Measurements from ENCODE around the gene SMIM24.

SMIM24 gene

GRCh38 chr19:3514930-3515329, 34.6 kb upstream of the SMIM24 start:
- H3K9me3 ChIP-seq (ENCODE audit: insufficient read depth, low read length): no peaks in the 10 kb centered on the region
- no peak overlapping the region for H3K9ac ChIP-seq (ENCODE audit: low read length)
- no peak overlapping the region for H3K4me3 ChIP-seq (ENCODE audit: low read length)
- H3K4me1 ChIP-seq (ENCODE audit: low read length): peaks cover 4% of the 10 kb centered on the region; the same call in 1 of the 2 replicates
- no peak overlapping the region for H2AFZ ChIP-seq (ENCODE audit: low read depth, low read length)
- no peak overlapping the region for H3K4me2 ChIP-seq (ENCODE audit: low read length)
- H4K20me1 ChIP-seq (ENCODE audit: insufficient read depth, low read length): peaks cover 88% of the 10 kb centered on the region
- peaks cover 86% of the 10 kb centered on the region for H3K79me2 ChIP-seq (ENCODE audit: low read length)
- TF ChIP-seq CTCF (IDR thresholded peaks at IDR 0.05; ENCODE audit: low read depth, low read length) (no peak), EZH2phosphoT487 (IDR thresholded peaks at IDR 0.05; ENCODE audit: low read depth) (no peak)
- H3K27ac ChIP-seq (ENCODE audit: low read length): no peak overlapping the region
- H3K27me3 ChIP-seq (ENCODE audit: low read depth, low read length): no peaks in the 10 kb centered on the region
- H3K36me3 ChIP-seq (replicated peaks; ENCODE audit: low read depth, low read length): peaks cover 17% of the 10 kb centered on the region

GRCh38 chr19:3513229-3514140, 33.2 kb upstream of the SMIM24 start:
- H3K27ac ChIP-seq (ENCODE audit: low read length): no peak overlapping the region
- no peak overlapping the region for H3K9ac ChIP-seq (ENCODE audit: low read length)
- no peak overlapping the region for H2AFZ ChIP-seq (ENCODE audit: low read depth, low read length)
- H3K9me3 ChIP-seq (ENCODE audit: insufficient read depth, low read length): no peaks in the 10 kb centered on the region
- no peaks in the 10 kb centered on the region for H3K27me3 ChIP-seq (ENCODE audit: low read depth, low read length)
- H3K79me2 ChIP-seq (ENCODE audit: low read length): peaks cover 88% of the 10 kb centered on the region
- peaks cover 4% of the 10 kb centered on the region; the same call in 1 of the 2 replicates for H3K4me1 ChIP-seq (ENCODE audit: low read length)
- no peak overlapping the region for H3K4me3 ChIP-seq (ENCODE audit: low read length)
- H3K36me3 ChIP-seq (replicated peaks; ENCODE audit: low read depth, low read length): peaks cover 18% of the 10 kb centered on the region
- peaks cover 86% of the 10 kb centered on the region for H4K20me1 ChIP-seq (ENCODE audit: insufficient read depth, low read length)
- no peak for TF ChIP-seq CTCF (IDR thresholded peaks at IDR 0.05; ENCODE audit: low read depth, low read length)
- no peak for TF ChIP-seq EZH2phosphoT487 (IDR thresholded peaks at IDR 0.05; ENCODE audit: low read depth)
- no peak overlapping the region for H3K4me2 ChIP-seq (ENCODE audit: low read length)

- no peaks in the 10 kb centered on the region for H3K9me3 ChIP-seq (ENCODE audit: insufficient read depth, low read length)
- H3K9ac ChIP-seq (ENCODE audit: low read length): no peak overlapping the region
- no peak overlapping the region for H3K27ac ChIP-seq (ENCODE audit: low read length)
- TF ChIP-seq EZH2phosphoT487 (IDR thresholded peaks at IDR 0.05; ENCODE audit: low read depth): no peak
- no peak for TF ChIP-seq CTCF (IDR thresholded peaks at IDR 0.05; ENCODE audit: low read depth, low read length)
- H3K4me2 ChIP-seq (ENCODE audit: low read length): no peak overlapping the region
- peaks cover 22% of the 10 kb centered on the region for H3K36me3 ChIP-seq (replicated peaks; ENCODE audit: low read depth, low read length)
- H2AFZ ChIP-seq (ENCODE audit: low read depth, low read length): no peak overlapping the region
- no peak overlapping the region for H3K4me3 ChIP-seq (ENCODE audit: low read length)
- peaks cover 84% of the 10 kb centered on the region for H4K20me1 ChIP-seq (ENCODE audit: insufficient read depth, low read length)
- H3K4me1 ChIP-seq (ENCODE audit: low read length): peaks cover 6% of the 10 kb centered on the region
- no peaks in the 10 kb centered on the region for H3K27me3 ChIP-seq (ENCODE audit: low read depth, low read length)
- peaks cover 91% of the 10 kb centered on the region for H3K79me2 ChIP-seq (ENCODE audit: low read length)
Observed at GRCh38 chr19:3512562-3513228, 32.4 kb upstream of the SMIM24 start.
